Epithelial cell of proximal tubule (primary cell): ENCODE measurements around the gene DTD2. TPM values are rescaled to one million over a fixed set of nuclear protein-coding genes. Genes with fewer than 3 reads are reported as not detected.

ENCODE experiments used
- DNase-seq: peaks from one replicate; pipeline ENCODE4 v3.0.0-alpha.2; 2011; ENCODE audit warnings: low read depth
- H3K4me3 ChIP-seq: 2 replicates; pipeline ENCODE4 v1.5.1; 2011; ENCODE audit warnings: low read depth, mild to moderate bottlenecking, low read length
- CTCF ChIP-seq: conservative IDR thresholded peaks from 2 replicates; pipeline ENCODE4 v1.5.1; 2012; ENCODE audit warnings: low read depth, mild to moderate bottlenecking, low read length
- total RNA-seq: library from RNA; depleted of rRNA; stranded (reverse); fragments of >200 nt; gene quantifications from 2 replicates; pipeline ENCODE4 v1.2.3, GENCODE V29; 2015

Gene DTD2
- total RNA-seq, 1 donor from 2014 or later: 18.6 TPM

- DNase-seq: no peak
- no peak overlapping the region for H3K4me3 ChIP-seq
- TF ChIP-seq CTCF: no peak
Measured at GRCh38 chr14:31401369-31401932, 55.9 kb downstream of the DTD2 start.

GRCh38 chr14:31400031-31400638, 57.2 kb downstream of the DTD2 start:
- H3K4me3 ChIP-seq: no peak overlapping the region
- no peak for TF ChIP-seq CTCF
- no peak for DNase-seq

Other genes with a start within 250 kb of the DTD2 start
- gene HECTD1, start 249.7 kb downstream of the DTD2 start, total RNA-seq: 92.5 and 101 TPM in 2 replicates
- gene HEATR5A, start 37.0 kb downstream of the DTD2 start, total RNA-seq: 11.5 and 11.6 TPM in 2 replicates
- gene GPR33, start 30.5 kb upstream of the DTD2 start, total RNA-seq: not detected in 2 replicates
- gene NUBPL, start 103.9 kb upstream of the DTD2 start, total RNA-seq: 6.3 and 8.6 TPM in 2 replicates